IgD-negative memory B cell (primary cell): Measurements from ENCODE around the gene TRPV5. TPM values are rescaled to one million over a fixed set of nuclear protein-coding genes. Genes with fewer than 3 reads are reported as not detected.

Source experiments
- H3K27ac Mint-ChIP-seq, 3 donors: one replicate each; pipeline ENCODE4 v1.8.0; 2020 to 2022; ENCODE audit warnings: mild to moderate bottlenecking in 3 of 3, mixed read lengths in 3 of 3, moderate library complexity in 1 of 3
- H3K27me3 Mint-ChIP-seq: one replicate; pipeline ENCODE4 v1.8.0; 2021; ENCODE audit warnings: mixed read lengths
- H3K36me3 Mint-ChIP-seq: one replicate; pipeline ENCODE4 v1.8.0; 2020; ENCODE audit warnings: mild to moderate bottlenecking, mixed read lengths
- H3K4me1 Mint-ChIP-seq, 3 donors: one replicate each; pipeline ENCODE4 v1.8.0; 2020 to 2022; ENCODE audit warnings: mixed read lengths in 3 of 3, mild to moderate bottlenecking in 1 of 3
- H3K4me3 Mint-ChIP-seq, 4 donors: one replicate each; pipeline ENCODE4 v1.8.0; 2020 to 2022; ENCODE audit warnings: mild to moderate bottlenecking in 4 of 4, mixed read lengths in 4 of 4, moderate library complexity in 3 of 4
- H3K9me3 Mint-ChIP-seq, 3 donors: one replicate each; pipeline ENCODE4 v1.8.0; 2020 to 2021; ENCODE audit warnings: mixed read lengths in 3 of 3, mild to moderate bottlenecking in 1 of 3
- polyA plus RNA-seq: library from polyadenylated mRNA; unstranded; fragments of 300-500 nt; fragmentation: Illumina TruSeq; gene quantifications from one replicate; pipeline ENCODE4 v1.2.3, GENCODE V29; 2021

Gene TRPV5
- polyA plus RNA-seq, 1 donor from 2014 or later: not detected

DNA sequence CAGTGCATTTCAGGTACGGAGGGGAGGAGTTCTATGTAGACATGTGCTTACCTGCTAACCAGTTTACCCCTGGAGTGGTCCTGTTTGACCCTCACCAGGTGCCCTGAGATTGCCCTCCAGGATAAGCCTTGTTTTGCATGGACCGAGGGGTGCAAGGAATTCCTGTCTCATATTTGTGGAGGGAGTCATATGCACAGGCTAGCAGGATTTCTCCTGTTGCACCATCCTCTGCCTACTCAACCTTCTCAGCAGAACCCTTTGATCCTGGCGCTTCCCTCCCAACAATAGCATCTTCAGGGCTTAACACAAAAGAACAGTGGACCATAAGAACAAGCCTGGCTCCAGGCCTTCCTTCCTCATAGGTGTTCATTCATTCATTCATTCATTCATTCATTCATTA is 55.2 kb downstream of the TRPV5 start:
- H3K4me3 Mint-ChIP-seq: no peak overlapping the region
- no peaks in the 10 kb centered on the region for H3K9me3 Mint-ChIP-seq
- H3K27me3 Mint-ChIP-seq: peaks cover 4% of the 10 kb centered on the region
- peak overlapping the region in 1 of 3 donors; percentile 39 for H3K27ac Mint-ChIP-seq
- peaks cover 0 to under 1% (median 0%) of the 10 kb centered on the region in 3 donors for H3K4me1 Mint-ChIP-seq
- peaks cover 4% of the 10 kb centered on the region for H3K36me3 Mint-ChIP-seq

DNA sequence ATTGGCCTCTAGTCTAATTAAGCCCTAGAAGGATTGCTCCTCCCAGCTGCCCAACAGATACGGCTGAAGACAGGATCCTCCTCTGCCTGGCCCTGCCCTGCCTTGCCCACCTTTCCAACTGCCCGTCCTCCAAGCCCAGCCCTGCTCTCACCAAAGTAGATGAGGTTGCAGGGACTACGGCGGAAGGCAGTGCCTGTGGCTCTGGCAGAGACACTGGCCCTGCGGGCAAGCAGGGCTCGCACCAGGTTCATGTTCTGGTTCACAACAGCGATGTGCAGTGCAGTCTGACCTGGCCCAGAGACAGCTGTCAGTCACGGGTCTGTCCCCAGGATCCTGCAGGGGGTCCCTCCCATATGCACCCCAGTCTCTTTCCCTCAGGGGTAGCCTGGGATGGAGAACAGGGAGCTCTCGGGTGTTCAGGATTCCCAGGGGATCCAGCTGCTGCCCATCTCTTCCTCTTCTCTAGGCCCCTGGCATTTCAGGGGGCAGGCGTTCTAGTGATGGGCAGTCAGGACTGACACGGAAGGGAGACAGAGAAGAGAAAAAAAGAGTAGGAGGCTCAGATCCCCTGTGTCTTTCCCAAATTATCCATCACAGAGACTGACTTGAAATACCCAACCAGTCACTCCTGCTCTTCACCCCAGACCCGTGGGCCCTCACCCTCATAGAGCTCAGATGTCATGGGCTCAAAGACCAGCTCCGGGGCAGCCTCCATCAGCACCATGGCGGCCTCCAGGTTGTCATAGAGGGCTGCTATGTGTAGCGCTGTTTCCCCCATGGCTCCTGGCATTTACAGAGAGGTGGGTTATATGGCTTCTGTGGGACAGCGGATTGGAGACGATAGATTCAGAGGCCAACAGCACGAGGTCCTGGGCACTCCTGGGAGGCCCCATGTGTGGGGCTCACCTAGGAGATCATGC is 56.3 kb downstream of the TRPV5 start:
- peaks cover 0 to 2% (median 0%) of the 10 kb centered on the region in 3 donors for H3K4me1 Mint-ChIP-seq
- peaks cover 4% of the 10 kb centered on the region for H3K27me3 Mint-ChIP-seq
- no peaks in the 10 kb centered on the region for H3K9me3 Mint-ChIP-seq
- peaks cover 4% of the 10 kb centered on the region for H3K36me3 Mint-ChIP-seq
- no peak overlapping the region for H3K4me3 Mint-ChIP-seq
- no peak overlapping the region for H3K27ac Mint-ChIP-seq

DNA sequence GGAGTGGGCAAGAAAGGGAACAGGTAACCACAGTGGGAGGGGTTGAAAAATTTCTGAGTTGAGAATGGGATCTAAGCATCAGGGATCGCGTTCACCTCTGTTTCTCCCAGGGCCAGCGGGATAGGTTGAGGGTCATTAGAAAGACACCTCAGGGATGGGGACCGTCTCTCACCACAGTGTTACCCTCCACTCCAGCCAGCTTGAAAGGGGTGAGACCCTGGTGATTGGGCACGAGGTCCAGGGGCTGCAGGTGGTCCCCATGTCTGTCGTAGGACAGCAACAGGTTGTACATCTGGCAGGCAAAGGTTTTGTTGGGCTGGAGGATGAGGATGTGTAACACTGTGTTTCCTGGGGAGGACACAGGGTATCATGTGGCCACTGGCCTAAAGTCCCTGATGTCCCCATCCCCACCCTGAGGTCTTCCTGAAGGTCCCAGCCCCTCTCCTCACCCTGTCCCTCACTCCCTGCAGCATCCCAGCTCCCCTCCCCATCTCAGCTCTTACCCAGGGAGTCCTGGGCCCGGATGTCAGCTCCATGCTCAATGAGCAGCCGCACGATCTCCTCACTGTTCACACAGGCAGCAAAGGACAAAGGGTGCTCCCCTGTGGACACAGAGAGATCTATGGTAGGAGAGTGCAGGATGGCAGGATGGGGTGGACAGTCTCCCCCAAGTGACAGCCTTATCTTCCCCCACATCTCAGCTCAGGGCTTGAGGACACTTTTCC is 57.1 kb downstream of the TRPV5 start:
- peaks cover 4% of the 10 kb centered on the region for H3K27me3 Mint-ChIP-seq
- peaks cover 0 to 2% (median 0%) of the 10 kb centered on the region in 3 donors for H3K4me1 Mint-ChIP-seq
- no peak overlapping the region for H3K27ac Mint-ChIP-seq
- no peaks in the 10 kb centered on the region for H3K9me3 Mint-ChIP-seq
- peaks cover 4% of the 10 kb centered on the region for H3K36me3 Mint-ChIP-seq
- H3K4me3 Mint-ChIP-seq: no peak overlapping the region

DNA sequence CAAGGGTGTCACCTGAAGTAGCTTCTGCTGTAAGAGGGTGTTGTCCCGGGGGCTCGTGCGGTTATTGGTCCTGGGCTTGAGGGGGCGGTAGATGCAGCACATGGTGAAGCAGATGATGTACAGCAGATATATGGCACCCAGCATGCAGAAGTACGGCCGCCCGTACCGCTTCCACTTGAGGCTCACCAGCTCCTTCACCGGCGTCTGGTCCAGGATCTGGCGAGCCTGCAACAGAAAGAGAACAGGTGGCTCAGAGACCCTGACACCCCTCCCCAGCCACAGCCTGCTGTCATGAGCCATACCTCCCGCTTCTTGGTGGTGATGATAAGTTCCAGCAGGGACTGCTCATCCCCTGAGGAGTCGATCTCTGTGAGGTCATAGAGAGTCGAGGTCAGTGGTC is 58.1 kb downstream of the TRPV5 start:
- peaks cover 4% of the 10 kb centered on the region for H3K27me3 Mint-ChIP-seq
- no peaks in the 10 kb centered on the region for H3K9me3 Mint-ChIP-seq
- H3K27ac Mint-ChIP-seq: no peak overlapping the region
- H3K4me1 Mint-ChIP-seq: peaks cover 0 to 2% (median 0%) of the 10 kb centered on the region in 3 donors
- H3K4me3 Mint-ChIP-seq: no peak overlapping the region
- H3K36me3 Mint-ChIP-seq: peaks cover 4% of the 10 kb centered on the region

DNA sequence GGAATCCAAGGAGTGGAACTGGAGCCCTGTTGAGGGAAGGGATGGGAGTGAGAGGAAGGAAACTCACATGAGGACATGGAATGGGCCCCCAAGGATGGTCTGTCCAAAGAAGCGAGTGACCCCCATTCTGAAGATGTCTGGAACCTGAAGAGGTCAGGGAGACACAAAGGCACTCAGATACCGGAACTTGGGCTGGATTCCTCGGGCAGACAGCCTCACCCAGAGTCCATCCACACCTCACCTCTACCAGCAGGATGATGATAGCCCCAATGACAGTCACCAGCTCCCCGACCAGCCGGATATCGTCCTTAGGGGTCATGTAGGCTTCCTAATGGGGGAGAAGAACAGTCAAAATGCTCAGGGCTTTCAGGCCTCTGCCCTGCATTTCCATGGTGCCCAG is 58.7 kb downstream of the TRPV5 start:
- peaks cover 0 to 2% (median 0%) of the 10 kb centered on the region in 3 donors for H3K4me1 Mint-ChIP-seq
- H3K27me3 Mint-ChIP-seq: peaks cover 4% of the 10 kb centered on the region
- peak overlapping the region in 1 of 4 donors; percentile 45 for H3K4me3 Mint-ChIP-seq
- H3K27ac Mint-ChIP-seq: no peak overlapping the region
- H3K9me3 Mint-ChIP-seq: no peaks in the 10 kb centered on the region
- H3K36me3 Mint-ChIP-seq: peaks cover 4% of the 10 kb centered on the region

DNA sequence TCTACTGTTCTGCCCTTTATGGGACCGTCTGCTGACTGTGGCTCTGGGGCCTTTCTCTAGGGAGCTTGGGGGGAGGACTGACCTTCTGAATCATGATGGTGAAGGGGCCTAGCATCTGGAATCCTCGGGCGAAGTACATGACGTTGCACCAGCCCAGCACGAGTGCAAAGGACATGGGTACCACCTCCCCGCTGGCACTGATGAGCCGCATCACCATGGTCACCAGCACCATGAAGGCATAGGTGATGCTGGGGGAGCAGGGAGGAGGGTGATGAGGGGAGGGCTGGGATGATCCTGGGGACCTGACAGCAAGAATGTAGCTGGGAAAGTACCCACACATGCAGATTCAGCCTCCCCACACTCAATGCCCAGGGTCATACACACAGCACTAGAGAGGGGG is 59.1 kb downstream of the TRPV5 start:
- peaks cover 0 to 2% (median 0%) of the 10 kb centered on the region in 3 donors for H3K4me1 Mint-ChIP-seq
- peaks cover 4% of the 10 kb centered on the region for H3K36me3 Mint-ChIP-seq
- peak overlapping the region in 1 of 3 donors; percentile 54 for H3K27ac Mint-ChIP-seq
- H3K4me3 Mint-ChIP-seq: peak overlapping the region in 1 of 4 donors; percentile 45
- H3K9me3 Mint-ChIP-seq: no peaks in the 10 kb centered on the region
- H3K27me3 Mint-ChIP-seq: peaks cover 4% of the 10 kb centered on the region

DNA sequence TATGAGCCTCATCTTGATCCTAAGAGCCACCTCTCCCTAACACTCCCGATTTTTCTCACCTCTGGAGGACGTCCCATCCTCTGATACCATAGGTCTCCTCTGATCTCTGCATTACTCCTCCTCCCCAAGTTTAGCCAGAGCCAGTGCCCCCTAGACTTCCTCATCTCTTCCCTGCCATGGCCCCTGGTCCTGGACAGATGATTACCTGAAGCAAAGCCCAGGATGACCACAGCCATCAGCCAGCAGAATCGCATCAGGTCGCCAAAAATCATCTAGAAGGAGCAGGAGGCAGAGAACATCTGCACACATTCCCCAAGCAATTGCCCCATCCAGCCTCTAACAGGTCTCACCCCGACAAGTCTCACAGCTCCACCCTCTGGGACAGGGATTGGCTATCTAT is 59.7 kb downstream of the TRPV5 start:
- H3K4me3 Mint-ChIP-seq: no peak overlapping the region
- peaks cover 4% of the 10 kb centered on the region for H3K36me3 Mint-ChIP-seq
- H3K27me3 Mint-ChIP-seq: peaks cover 3% of the 10 kb centered on the region
- peaks cover 0 to 2% (median 0%) of the 10 kb centered on the region in 3 donors for H3K4me1 Mint-ChIP-seq
- H3K27ac Mint-ChIP-seq: no peak overlapping the region
- H3K9me3 Mint-ChIP-seq: no peaks in the 10 kb centered on the region

DNA sequence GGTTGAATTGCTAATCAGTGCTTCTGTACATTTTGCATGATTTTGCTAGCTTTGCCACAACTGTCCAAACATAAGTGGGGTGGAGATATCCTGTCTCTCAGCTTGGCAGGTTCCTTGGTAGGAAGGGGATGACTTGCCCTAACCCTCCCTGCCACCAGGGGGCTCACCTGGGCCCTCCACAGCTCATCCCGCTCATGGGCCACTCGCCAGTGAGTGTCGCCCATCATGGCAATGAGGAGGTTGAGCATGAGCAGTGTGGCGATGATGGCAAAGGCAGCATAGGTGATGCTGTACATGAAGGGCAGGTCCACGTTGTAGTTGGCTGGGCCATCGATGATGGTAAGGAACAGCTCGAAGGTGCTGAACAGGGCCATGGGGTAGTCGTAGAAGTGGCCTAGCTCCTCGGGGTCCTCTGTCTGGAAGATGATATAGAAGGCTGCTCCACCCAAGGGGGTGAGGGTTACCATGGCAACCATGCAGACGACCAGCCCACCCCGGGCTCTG is 60.2 kb downstream of the TRPV5 start:
- Mint-ChIP-seq H3K4me3 (no peak overlapping the region), H3K27ac (peak overlapping the region in 1 of 3 donors; percentile 87), H3K36me3 (peaks cover 4% of the 10 kb centered on the region), H3K9me3 (no peaks in the 10 kb centered on the region), H3K27me3 (peaks cover 3% of the 10 kb centered on the region), H3K4me1 (peaks cover 0 to 2% (median 0%) of the 10 kb centered on the region in 3 donors)

DNA sequence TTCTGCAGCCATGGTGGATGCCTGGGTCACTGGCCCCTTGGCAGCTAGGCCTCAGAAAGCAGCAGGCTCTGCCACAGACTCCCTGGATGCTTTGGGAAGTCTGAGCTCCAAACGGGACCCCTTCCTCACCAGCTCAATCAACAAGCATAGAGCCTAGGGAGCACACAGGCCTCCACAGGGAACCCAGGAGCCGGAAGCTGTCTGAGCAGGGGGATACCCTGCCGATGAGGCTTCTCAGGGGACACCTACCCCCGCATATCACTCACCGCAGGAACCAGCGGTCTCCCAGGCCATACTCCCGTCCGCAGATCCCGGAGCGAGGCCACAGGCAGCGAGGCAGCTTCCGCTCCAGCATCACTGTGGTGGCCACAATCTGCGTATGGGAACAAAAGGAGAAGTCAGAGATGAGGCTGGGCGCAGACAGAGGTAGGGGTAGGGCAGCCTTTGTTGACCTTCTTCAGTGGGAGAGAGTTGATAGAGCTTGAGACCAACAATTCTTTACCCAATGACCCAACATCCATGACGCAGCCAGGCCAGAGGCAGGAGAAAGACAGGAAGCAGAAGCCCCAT is 61.4 kb downstream of the TRPV5 start:
- H3K4me3 Mint-ChIP-seq: no peak overlapping the region
- H3K4me1 Mint-ChIP-seq: peaks cover 0 to 2% (median 0%) of the 10 kb centered on the region in 3 donors
- H3K9me3 Mint-ChIP-seq: no peaks in the 10 kb centered on the region
- no peak overlapping the region for H3K27ac Mint-ChIP-seq
- H3K36me3 Mint-ChIP-seq: peaks cover 4% of the 10 kb centered on the region
- peaks cover 3% of the 10 kb centered on the region for H3K27me3 Mint-ChIP-seq

DNA sequence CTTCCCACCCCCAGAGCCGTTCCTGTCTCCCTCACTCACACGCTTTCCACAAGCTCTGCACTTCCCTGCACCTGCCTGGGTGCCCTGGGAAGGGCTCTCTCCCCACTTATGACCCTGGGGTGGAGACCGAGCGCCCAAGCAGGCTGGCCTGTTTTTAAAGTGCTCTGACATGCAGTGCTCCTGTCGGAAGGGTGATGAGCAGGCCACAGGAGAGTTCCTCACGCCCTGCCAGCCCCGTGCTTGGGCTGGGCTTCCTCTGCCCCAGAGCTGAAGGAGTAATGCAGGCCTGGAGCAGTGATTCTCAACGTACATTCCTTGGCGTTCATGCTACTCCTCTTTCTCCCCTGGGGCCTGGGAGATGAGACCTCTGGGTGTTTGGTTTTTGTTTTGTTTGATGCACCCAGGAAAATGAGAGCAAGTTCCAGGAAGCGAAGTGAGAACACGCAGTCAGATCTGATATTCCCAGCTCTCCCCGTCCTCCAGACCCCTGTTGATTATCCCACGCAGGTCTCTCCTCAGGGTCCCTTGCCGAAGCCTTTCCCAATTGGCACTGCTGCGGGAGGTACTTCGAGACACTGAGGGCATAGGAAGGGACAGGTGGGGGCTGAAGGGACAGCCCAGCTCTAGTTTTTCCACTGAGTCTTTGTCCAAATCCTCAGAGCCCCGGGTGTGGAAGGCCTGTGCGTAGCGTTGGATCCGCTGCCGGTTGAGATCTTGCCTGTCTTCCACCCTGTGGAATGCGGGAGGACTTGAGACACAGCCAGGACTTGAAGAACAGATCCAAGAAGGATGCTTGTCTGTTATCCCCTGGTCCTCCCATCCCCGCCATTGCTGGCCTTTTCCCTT is 62.1 kb downstream of the TRPV5 start:
- no peak overlapping the region for H3K4me3 Mint-ChIP-seq
- H3K9me3 Mint-ChIP-seq: no peaks in the 10 kb centered on the region
- peaks cover 0 to 2% (median 0%) of the 10 kb centered on the region in 3 donors for H3K4me1 Mint-ChIP-seq
- no peak overlapping the region for H3K27ac Mint-ChIP-seq
- peaks cover 1% of the 10 kb centered on the region for H3K27me3 Mint-ChIP-seq
- peaks cover 4% of the 10 kb centered on the region for H3K36me3 Mint-ChIP-seq

DNA sequence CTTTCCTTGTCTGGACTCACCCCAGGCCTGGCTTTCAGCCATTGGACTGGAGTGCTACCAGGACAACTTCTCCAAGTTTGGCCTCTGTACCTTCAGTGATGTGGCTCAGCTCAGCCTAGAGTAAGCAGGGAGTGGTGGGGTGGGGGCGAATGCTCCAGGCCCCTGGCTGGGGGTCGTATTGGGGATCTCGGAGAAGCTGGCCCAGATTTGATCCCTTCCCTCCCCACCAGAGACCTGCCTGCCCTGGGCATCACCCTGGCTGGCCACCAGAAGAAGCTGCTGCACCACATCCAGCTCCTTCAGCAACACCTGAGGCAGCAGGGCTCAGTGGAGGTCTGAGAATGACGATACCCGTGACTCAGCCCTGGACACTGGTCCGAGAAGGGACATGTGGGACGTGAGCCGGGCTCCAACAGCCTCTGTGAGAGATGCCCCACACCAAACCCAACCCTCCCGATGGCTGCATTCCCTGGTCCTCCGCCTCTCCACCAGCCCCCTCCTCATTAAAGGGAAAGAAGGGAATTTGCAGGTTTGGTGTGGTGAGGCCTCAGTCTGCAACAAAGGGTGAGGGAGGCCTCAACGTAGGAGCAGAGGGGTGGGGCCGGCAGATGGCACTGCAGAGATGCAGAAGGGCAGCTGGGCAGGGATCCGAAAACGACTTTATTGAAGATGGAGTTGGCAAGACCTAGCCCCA is 62.8 kb downstream of the TRPV5 start:
- no peak overlapping the region for H3K27ac Mint-ChIP-seq
- H3K9me3 Mint-ChIP-seq: no peaks in the 10 kb centered on the region
- peaks cover 5% of the 10 kb centered on the region for H3K36me3 Mint-ChIP-seq
- H3K4me1 Mint-ChIP-seq: peaks cover 0 to 2% (median 2%) of the 10 kb centered on the region in 3 donors
- H3K27me3 Mint-ChIP-seq: peaks cover 1% of the 10 kb centered on the region
- H3K4me3 Mint-ChIP-seq: no peak overlapping the region

DNA sequence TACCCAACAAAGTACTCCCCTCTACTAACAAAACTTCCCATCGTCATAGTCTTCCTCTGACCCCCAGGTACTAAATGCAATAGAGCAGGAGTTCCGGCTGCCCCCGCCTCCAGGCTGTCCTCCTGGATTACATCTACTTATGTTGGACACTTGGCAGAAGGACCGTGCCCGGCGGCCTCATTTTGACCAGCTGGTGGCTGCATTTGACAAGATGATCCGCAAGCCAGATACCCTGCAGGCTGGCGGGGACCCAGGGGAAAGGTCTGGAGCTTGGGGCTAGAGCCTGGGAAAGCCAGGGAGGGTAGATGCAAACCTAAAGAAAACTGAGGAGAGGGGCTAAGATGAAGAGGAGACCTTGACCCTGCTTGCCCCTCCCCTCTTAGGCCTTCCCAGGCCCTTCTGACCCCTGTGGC is 63.4 kb downstream of the TRPV5 start:
- H3K27ac Mint-ChIP-seq: peak overlapping the region in 1 of 3 donors; percentile 32
- peaks cover 5% of the 10 kb centered on the region for H3K36me3 Mint-ChIP-seq
- no peaks in the 10 kb centered on the region for H3K9me3 Mint-ChIP-seq

DNA sequence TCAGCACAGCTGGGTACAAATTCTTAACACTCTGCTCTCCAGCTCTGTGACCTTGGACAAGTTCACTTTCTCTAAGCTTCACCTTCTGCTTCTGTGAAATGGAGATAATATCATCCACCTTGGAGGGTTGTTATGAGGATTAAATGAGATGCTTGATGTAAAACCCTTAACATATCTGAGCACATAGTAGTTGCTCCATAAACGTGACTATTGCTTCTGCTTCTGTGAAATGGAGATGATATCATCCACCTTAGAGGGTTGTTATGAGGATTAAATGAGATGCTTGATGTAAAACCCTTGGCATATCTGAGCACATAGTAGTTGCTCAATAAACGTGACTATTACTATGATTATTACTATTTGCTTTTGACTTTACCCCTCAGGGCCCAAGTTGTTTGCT is 64.1 kb downstream of the TRPV5 start:
- Mint-ChIP-seq H3K36me3 (peaks cover 5% of the 10 kb centered on the region), H3K27ac (no peak overlapping the region), H3K4me3 (no peak overlapping the region), H3K9me3 (no peaks in the 10 kb centered on the region), H3K4me1 (peaks cover 0 to 2% (median 2%) of the 10 kb centered on the region in 3 donors), H3K27me3 (peaks cover 1% of the 10 kb centered on the region)

More for the DNA sequence above, 63.4 kb downstream of the TRPV5 start:
- Mint-ChIP-seq H3K4me1 (peaks cover 0 to 2% (median 2%) of the 10 kb centered on the region in 3 donors), H3K4me3 (no peak overlapping the region), H3K27me3 (peaks cover 1% of the 10 kb centered on the region)
